Tibial nerve (tissue), 4 donors: Measurements from ENCODE around the gene UGT1A8.

Source experiments
- CTCF ChIP-seq, 5 experiments: fragments of 200-600 bp in 3 of 5; fragments of 450-650 bp in 2 of 5; sonication (generic) in 3 of 5; IDR thresholded peaks; one replicate each; pipeline ENCODE4 v1.5.1; 2016 to 2019; ENCODE audit warnings: antibody characterized with exemption in 5 of 5, mild to moderate bottlenecking in 3 of 5, moderate library complexity in 2 of 5
- EP300 ChIP-seq, 2 donors: sonication (generic); formaldehyde crosslinking; IDR thresholded peaks; one replicate each; pipeline ENCODE4 v1.6.1; 2017; ENCODE audit warnings: antibody characterized with exemption in 2 of 2, mild to moderate bottlenecking in 1 of 2
- POLR2A ChIP-seq, 2 donors: fragments of 450-650 bp; IDR thresholded peaks; one replicate each; pipeline ENCODE4 v1.6.1; 2017; ENCODE audit warnings: antibody characterized with exemption in 2 of 2, mild to moderate bottlenecking in 2 of 2, moderate library complexity in 2 of 2

- TF ChIP-seq POLR2A (IDR thresholded peaks at IDR 0.05) (no peak), CTCF (IDR thresholded peaks at IDR 0.05) (no peak), EP300 (IDR thresholded peaks at IDR 0.05) (no peak)
These were observed 58.6 kb downstream of the UGT1A8 start for GRCh38 chr2:233676046-233676445.
